C4-2B (cell line): ENCODE results near the gene UNG.

Experiments
- H3K27ac ChIP-seq: fragments of 450-650 bp; 2 replicates; pipeline ENCODE4 v1.5.1; 2017
- CTCF ChIP-seq: fragments of 450-650 bp; conservative IDR thresholded peaks from 2 replicates; pipeline ENCODE4 v1.5.1; 2017; ENCODE audit warnings: mild to moderate bottlenecking
- ZFX ChIP-seq: fragments of 450-650 bp; IDR thresholded peaks from 2 replicates; pipeline ENCODE4 v1.6.1; 2017

Gene UNG

GRCh38 chr12:109056891-109057290, 40.5 kb upstream of the UNG start:
- H3K27ac ChIP-seq: no peak overlapping the region
- no peak for TF ChIP-seq ZFX
- no peak for TF ChIP-seq CTCF

DNA sequence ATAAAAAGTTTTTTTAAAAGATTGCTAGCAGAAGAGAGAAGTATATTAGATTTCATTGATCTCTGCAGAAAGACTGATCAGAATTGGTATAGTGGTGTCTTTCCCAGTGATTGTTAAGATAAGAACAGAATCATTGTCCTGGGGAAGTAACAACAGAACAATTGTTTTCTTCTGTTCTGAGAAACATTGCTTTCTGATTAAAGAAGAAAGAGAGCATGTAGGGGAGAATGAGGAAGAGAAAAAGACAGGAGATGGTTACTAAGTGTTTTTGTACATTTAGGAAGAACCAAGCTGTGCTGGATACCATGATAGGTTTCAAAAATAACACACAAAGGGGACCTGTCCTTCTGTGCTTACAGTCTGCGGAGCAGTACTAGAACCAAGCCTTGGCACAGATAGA, 40.0 kb upstream of the UNG start:
- H3K27ac ChIP-seq: no peak overlapping the region
- TF ChIP-seq ZFX: no peak
- no peak for TF ChIP-seq CTCF

- H3K27ac ChIP-seq: no peak overlapping the region
- TF ChIP-seq CTCF (no peak), ZFX (no peak)
These were observed 38.6 kb upstream of the UNG start for GRCh38 chr12:109058773-109059172.

- no peak overlapping the region for H3K27ac ChIP-seq
- TF ChIP-seq ZFX (no peak), CTCF (no peak)
These were observed 33.3 kb upstream of the UNG start for GRCh38 chr12:109064143-109064542.

DNA sequence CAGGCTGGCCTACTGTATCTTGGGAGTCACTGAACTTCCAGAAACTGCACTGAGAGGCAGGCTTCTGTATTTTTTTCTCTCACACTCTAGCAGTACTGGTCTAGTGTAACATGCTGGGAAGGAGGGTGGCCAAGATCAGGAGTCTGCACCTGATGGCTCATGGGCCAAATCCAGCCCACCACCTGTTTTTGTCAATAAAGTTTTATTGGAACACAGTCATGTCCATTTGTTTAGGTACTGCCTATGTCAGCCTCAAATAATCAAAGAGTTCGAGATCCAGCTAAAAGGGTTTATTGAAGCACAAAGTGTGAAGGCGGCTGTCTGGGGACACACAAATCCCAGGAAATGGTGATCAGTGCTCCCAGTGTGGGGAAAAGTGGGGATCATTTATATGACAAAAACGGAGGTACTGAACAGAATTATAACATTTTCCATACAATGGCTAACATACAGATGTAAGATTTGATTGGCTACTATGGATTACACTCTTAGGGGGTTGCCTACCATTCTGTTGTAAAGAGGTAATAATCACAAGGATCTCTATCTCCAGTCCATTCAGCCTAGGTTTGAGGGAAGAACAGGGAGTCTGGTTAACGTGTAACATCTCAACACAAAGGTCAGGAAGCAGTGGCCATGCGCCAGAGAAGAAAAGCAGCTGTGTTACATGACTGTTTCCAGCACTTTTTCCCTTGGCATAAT, 32.1 kb upstream of the UNG start:
- no peak for TF ChIP-seq CTCF
- TF ChIP-seq ZFX: no peak
- no peak overlapping the region for H3K27ac ChIP-seq

GRCh38 chr12:109065853-109066193, 31.6 kb upstream of the UNG start:
- TF ChIP-seq ZFX (no peak), CTCF (no peak)
- no peak overlapping the region for H3K27ac ChIP-seq

GRCh38 chr12:109069307-109070271, 27.8 kb upstream of the UNG start:
- no peak overlapping the region for H3K27ac ChIP-seq
- TF ChIP-seq CTCF (no peak), ZFX (no peak)
